ENCODE data around the gene ZNF782.
"Not testable (repeated sequence)": the region's sequence is repeated elsewhere in the genome, so short reads cannot be mapped to it uniquely, and the experiment has no call there.

The ZNF782 gene

DNA sequence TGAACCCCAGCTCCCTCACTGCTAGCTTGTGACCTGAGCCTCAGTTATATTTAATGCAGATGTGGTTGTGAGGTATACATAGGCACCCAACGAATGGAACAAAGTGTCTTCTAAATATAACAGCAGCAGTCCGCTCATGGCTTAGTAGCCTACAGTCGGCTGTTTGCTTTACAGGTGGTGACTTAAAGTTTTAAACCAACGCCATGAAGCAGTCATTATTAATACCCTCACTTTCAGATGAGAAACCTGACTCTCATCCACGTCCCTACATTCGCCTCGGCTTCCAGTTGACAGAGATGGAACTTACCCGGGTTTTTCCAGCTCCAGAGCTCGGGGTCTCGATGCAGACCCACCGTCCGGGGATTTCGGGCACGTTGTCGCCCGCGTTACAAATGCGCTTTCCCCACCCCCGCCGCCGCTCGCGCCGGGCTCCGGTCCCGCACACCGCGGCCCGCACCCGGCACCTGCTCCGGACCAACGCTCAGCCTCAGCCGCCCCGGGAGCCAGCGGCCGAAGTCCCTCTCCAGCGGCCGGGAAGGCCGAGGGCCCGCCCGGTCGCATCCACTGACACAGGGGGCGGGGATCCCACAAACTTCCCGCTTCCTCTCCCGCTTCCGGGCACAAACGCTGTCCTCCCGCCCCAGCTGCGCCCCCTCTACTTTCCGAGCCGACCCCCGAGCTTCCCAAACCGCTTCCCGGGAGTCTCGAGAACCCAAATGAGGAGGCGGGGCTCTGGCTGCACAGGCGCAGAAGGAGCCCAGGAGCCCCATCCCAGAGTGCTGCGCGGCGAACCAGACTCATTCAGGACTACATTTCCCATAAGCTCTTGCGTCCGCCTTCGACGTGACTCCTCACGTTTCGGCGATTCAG, at the start of gene ZNF782:
Gene ZNF782, minus strand, starts transcription at position 734 of the 870 bp plus-strand sequence. CDS start 2,553 bp downstream, outside the sequence.
- DNase-seq, result peak; percentile 92

- DNase-seq, result not testable (repeated sequence)
Observed at GRCh38 chr9:96900010-96900409, 45.7 kb upstream of the ZNF782 start.

DNA sequence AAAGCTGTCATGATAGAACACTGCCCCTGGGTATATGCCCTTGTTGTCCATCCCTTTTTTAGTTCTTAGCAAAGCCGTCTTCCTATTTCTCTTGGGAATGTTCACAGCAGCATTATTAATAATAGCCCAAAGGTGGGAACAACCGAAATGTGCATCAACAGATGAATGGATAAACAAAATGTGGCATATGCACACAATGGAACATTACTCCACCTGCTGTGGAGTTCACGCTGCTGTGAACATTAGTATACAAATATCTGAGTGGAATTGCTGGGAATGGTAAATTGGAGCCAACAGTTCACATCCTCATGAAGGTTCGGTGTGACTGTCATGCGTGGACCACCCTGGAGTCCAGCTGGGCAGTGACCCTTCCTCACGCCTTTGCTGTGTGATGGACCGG, 37.8 kb upstream of the ZNF782 start:
- no peak for DNase-seq

DNA sequence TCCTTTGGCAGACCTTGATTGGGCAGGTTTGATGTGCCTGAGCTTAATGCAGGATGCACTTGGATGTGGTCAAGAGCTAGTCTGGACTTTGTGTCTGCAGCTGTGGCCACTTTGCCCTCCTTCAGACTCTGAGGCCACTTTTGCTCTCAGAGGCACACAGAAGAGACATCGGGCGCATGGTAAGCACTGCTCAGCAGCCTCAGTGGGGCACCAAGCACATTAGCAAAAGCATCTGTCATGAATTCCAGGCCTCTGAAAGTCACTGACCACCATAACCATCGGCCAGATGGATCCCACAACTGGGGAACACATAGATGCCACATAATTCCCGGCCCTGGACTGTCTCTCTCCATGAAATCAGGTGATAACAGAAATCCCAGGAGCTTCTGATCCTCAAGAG, 34.3 kb upstream of the ZNF782 start:
- no peak for DNase-seq

- no peak for DNase-seq
Observed at GRCh38 chr9:96885424-96885823, 31.1 kb upstream of the ZNF782 start.

GRCh38 chr9:96884443-96884842, 30.1 kb upstream of the ZNF782 start:
- DNase-seq, result no peak

DNA sequence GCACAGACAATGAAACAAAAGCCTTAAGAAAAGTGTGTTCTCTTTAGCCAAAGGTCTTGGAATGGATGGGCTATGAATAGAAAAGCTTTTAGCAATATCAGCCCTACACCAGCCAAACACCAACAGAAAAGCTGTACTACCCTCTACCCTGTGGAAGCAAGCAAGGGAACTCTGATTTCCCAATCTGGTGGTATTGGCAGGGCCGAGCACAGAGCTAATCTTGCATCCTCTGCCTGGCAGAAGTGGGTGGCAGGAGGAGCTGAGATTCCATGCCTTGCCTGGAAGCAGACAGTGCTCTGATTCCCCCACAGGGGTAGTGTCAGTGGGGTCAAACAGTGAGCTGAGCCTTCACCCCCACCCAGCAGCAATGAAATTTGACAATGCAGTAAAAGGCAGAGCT, 29.6 kb upstream of the ZNF782 start:
- DNase-seq, result no peak

DNA sequence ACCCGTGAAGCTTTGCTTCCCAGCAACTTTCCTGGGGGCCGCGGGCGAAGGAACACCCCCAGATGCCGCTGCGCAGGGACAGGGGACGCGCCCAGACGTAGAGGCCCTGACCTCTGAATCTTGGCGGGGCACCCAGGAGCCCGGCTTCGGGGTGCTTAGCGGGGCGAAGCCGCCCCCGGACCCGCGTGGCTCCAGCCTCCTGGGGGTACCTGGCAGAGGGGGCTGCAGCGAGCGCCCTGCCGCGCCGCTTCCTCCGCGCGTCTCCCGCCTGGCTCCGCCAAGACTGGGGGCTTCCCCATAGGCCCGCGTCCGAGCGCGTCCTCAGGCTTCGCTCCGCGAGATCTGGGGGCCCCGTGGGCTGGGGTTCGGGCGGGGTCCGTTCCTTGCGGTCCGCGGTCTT, 23.0 kb upstream of the ZNF782 start:
- DNase-seq, result no peak

- peak; percentile 89 for DNase-seq
Observed at GRCh38 chr9:96875461-96876142, 21.3 kb upstream of the ZNF782 start.

- DNase-seq, result no peak
Observed at GRCh38 chr9:96874947-96875460, 20.7 kb upstream of the ZNF782 start.

DNA sequence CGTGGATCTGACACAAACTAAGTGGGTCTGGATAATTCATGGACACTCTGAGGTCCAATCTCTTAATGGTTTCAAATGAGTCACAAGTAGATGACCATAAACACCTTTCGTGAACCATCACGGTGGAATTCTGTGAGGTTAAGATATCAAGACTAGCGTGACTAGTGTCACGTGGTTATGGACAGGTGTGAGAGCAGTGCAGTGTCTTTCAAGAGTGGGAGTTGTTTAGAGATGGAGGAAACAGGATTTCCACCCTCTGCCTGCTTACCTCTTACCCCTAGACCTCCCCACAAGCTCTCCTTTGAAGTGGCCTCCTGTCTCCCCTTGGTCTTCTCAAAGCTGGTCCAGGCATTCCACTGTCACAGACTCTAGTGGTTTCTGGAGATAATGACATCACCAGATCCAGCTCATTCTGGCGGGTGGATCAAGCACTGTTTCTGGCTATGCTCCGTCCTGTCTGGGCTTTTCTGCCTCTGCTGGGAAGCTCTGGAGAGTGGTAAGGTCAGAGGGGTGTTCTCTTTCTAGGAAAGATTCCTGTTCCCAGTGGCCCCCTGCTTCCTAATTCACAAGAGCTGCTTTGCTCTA, 20.0 kb upstream of the ZNF782 start:
- no peak for DNase-seq

DNA sequence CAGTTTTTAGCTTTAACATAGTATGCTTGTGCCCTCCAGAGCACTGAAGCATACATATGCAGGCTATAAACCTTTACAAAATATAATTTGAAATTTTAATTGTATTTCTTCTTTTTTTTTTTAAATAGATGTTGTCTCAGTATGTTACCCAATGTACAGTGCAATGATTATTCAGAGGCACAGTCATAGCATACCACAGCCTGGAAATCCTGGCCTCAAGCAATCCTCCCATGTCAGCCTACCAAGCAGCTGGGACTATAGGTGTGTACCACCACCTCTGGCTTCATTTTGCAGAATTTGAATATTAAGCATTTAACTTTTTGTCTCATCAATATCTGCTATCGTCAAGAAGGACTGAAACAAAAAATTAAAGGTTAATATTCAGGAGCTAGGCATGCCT, 16.9 kb upstream of the ZNF782 start:
- DNase-seq, result no peak

- no peak for DNase-seq
Observed at GRCh38 chr9:96868709-96869108, 14.4 kb upstream of the ZNF782 start.

DNA sequence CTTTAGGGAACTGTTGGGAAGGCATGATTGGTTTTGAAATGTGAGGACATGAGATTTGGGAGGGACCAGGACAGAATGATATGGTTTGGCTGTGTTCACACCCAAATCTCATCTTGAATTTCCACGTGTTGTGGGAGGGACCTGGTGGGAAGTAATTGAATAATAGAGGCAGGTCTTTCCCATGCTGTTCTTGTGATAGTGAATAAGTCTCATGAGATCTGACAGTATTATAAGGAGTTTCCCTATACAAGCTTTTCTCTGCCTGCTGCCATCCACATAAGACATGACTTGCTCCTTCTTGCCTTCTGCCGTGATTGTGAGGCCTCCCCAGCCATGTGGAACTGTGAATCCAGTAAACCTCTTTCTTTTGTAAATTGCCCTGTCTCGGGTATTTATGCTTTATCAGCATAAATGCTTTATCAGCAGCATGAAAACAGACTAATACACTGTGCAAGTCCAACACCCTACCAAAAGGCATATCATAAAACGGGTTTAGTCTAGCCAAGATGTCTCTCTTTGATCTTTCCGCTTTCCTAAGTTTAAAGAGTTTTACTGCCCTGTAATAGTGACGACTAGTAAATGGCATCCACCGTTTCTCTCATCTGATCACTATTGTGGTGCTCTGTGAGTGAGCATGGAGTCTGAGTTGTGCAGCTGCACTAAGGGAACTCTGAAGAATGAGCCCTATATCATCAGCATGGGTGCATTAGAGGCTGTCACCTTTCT, 12.9 kb upstream of the ZNF782 start:
- DNase-seq, result no peak

GRCh38 chr9:96865240-96865639, 10.9 kb upstream of the ZNF782 start:
- not testable (repeated sequence) for DNase-seq

GRCh38 chr9:96859461-96860198, 5.3 kb upstream of the ZNF782 start:
- DNase-seq, result no peak

DNA sequence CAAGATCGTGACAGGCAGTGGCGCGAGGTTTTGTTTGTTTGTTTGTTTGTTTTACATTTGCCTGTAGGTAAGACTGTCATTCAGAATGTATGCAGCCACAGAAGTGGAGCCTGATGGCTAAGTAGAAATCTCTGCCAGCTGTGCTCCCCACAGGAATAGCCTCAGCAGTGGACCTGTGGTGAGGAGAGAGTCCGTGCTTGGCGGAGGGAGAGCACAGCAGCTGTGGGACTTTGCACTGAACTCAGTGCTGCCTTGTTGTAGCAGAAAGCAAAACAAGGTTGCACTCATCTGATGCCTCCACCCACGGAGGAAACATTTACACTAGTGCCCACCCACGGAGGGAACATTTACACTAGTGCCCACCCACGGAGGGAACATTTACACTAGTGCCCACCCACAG, 4.4 kb upstream of the ZNF782 start:
- no peak for DNase-seq

DNA sequence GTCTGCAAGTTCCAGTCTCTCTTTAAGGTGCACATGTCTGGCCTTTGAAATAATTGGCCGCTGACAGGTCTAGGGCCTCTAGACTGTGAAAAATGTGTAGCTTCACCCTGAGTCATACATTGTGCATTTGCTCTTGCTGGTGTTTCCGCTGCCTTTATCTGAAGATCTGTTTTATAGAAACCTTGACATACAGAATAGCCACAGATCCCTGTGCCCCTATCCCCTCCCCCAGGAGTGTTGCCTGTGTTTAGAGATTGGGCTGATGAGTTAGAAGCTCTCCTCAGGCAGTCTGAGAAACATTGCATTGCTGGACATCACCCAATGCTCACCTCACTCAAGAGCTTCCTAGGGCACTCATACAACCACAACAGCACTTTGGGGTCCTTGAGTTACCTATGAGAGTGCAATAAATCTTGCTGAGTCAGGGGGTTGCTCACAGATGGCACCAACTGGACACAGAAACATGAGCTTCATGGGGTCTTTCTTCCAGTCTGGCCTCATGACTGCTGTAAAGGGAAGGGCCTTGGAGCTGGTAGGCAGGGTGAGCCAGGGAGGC, 3.8 kb upstream of the ZNF782 start:
- DNase-seq, result no peak

DNA sequence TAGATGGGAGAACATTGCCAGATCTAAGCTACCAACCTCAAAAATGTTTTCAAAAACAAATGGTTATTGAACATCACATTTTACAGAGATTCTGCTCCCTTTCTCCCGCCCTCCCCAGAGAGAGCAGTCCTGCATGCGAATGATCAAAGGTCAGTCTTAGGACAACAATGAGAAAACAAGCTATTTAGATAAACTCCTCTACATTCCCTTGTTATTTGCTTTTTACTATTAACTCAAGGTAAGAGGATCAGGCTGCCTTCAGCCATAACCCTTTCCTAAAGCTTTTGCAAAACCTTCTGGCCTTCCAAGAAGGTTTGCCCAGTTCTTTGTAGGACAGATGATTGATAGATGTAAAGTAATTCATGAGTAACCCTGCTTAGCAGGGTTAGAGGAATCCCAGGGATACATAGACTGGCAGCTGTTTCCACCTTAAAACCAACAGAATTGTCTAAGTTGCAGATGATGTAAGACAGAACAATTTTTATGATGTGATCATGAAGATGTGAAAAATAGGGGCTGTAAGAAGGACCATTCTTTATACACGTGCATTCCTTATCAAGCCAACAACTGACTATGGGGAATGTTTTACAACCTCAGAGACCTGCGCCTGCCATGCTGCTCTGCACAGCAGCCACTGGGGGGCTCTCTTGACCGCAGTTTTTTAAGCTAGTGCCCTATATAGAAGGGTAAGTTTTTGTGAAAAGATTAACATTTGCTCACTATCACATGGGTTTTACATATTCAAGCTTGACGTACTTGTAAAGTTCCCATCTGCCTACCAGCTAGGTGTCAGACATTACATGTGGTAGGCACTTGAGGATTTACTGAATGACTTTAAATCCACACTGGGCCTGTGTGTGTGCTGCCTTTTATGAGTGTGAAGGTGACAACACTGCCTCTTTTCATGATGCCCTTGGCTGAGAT, 2.3 kb upstream of the ZNF782 start:
- peak; percentile 22 for DNase-seq

DNA sequence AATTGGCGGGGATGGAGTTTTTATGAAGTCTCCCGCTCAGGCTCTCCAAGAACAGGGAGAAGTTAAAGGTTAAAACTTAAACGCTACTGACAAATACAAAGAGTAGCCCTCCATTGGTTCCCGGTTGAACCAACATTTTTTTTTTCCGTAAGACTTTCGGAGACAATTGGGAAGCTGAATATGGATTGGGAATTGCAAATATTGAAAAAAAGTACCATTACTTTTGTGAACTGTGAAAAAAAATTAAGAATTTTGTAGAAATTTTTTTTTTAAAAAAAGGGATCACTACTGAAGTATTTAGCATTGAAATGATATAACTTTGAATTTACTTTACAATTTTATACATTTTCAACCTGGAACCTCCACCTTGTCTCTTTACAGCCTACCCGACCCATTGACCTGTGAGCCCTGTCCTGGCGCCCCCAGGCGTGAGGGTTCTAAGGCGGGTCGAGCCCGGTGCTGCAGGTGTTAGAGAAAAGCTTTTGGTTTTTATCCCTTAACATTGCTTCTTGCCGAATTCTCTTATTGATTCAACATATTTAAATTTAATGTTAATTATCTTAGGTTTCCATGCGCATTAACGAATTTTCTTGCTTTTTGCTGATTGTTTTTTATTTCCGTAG, 448 bp upstream of the ZNF782 start:
- DNase-seq, result no peak

Measured in NCI-H2081 treated with DMSO at 0.1 percent for 48 hours (cell line).